NOMO-1 (cell line): ENCODE data around the gene BMP3.

Experiments used
- DNase-seq, 2 experiments: peaks; one replicate each; lab custom pipeline; 2025; ENCODE audit not compliant: unreplicated experiment in 2 of 2; lab: John Stamatoyannopoulos, UW

BMP3 gene

GRCh38 chr4:81040012-81040659 lies 9.6 kb downstream of the BMP3 start:
- peak; percentile 8 to 23 for DNase-seq

GRCh38 chr4:81042578-81043365 lies 12.3 kb downstream of the BMP3 start:
- DNase-seq = no peak

- no peak for DNase-seq
These were observed 18.8 kb downstream of the BMP3 start for GRCh38 chr4:81049330-81049729.

- DNase-seq = no peak
These were observed 19.4 kb downstream of the BMP3 start for GRCh38 chr4:81049907-81050306.

GRCh38 chr4:81052119-81053068 lies 21.9 kb downstream of the BMP3 start:
- DNase-seq = peak; percentile 4 to 39

- DNase-seq = no peak
These were observed 28.1 kb downstream of the BMP3 start for GRCh38 chr4:81058621-81059020.

GRCh38 chr4:81060587-81061343 lies 30.3 kb downstream of the BMP3 start:
- no peak for DNase-seq

- no peak for DNase-seq
These were observed 30.8 kb downstream of the BMP3 start for GRCh38 chr4:81061344-81061730.

- DNase-seq = no peak
These were observed 31.5 kb downstream of the BMP3 start for GRCh38 chr4:81062001-81062400.

GRCh38 chr4:81065446-81065845 lies 34.9 kb downstream of the BMP3 start:
- no peak for DNase-seq

GRCh38 chr4:81069706-81070331 lies 39.3 kb downstream of the BMP3 start:
- peak; percentile 24 to 70 for DNase-seq

GRCh38 chr4:81071013-81071412 lies 40.5 kb downstream of the BMP3 start:
- no peak for DNase-seq

- no peak for DNase-seq
These were observed 50.6 kb downstream of the BMP3 start for GRCh38 chr4:81081156-81081555.

- DNase-seq = no peak
These were observed 53.5 kb downstream of the BMP3 start for GRCh38 chr4:81084029-81084428.

GRCh38 chr4:81084634-81085033 lies 54.1 kb downstream of the BMP3 start:
- no peak for DNase-seq

GRCh38 chr4:81085291-81085690 lies 54.8 kb downstream of the BMP3 start:
- DNase-seq = no peak

GRCh38 chr4:81085979-81086378 lies 55.5 kb downstream of the BMP3 start:
- DNase-seq = no peak

- no peak for DNase-seq
These were observed 63.4 kb downstream of the BMP3 start for GRCh38 chr4:81093720-81094401.

GRCh38 chr4:81095389-81095788 lies 64.9 kb downstream of the BMP3 start:
- no peak for DNase-seq

GRCh38 chr4:81096566-81096965 lies 66.1 kb downstream of the BMP3 start:
- no peak for DNase-seq
